Neural crest cell (in vitro differentiated cells): Measurements from ENCODE around the gene GP2. TPM values are rescaled to one million over a fixed set of nuclear protein-coding genes. Genes with fewer than 3 reads are reported as not detected.

Source experiments
- DNase-seq: peaks from one replicate; pipeline ENCODE4 v3.0.0; 2021; ENCODE audit warnings: low read depth, mixed read lengths, low spot score
- H3K27ac Mint-ChIP-seq: one replicate; pipeline ENCODE4 v1.8.0; 2021; ENCODE audit warnings: mild to moderate bottlenecking, mixed read lengths; ENCODE audit not compliant: unreplicated experiment
- H3K27me3 Mint-ChIP-seq: 2 replicates; pipeline ENCODE4 v1.8.0; 2021; ENCODE audit warnings: low read depth, mild to moderate bottlenecking, mixed read lengths
- H3K36me3 Mint-ChIP-seq: 2 replicates; pipeline ENCODE4 v1.8.0; 2021; ENCODE audit warnings: low read depth, mild to moderate bottlenecking, mixed read lengths
- H3K4me1 Mint-ChIP-seq: 2 replicates; pipeline ENCODE4 v1.8.0; 2021; ENCODE audit warnings: mixed read lengths
- H3K4me3 Mint-ChIP-seq: one replicate; pipeline ENCODE4 v1.8.0; 2021; ENCODE audit warnings: mild to moderate bottlenecking, mixed read lengths
- H3K9me3 Mint-ChIP-seq: 2 replicates; pipeline ENCODE4 v1.8.0; 2021; ENCODE audit warnings: mixed read lengths
- total RNA-seq: library from RNA; stranded (reverse); gene quantifications from 2 replicates; pipeline ENCODE4 v1.2.1, GENCODE V29; 2021
- TF ChIP-seq, protein P1 (sequence below): fragments of 200-600 bp; sonication (generic); conservative IDR thresholded peaks from 2 replicates; pipeline ENCODE4 v1.5.0; 2021; ENCODE audit warnings: antibody characterized with exemption, mild to moderate bottlenecking

Gene GP2
- total RNA-seq, 1 donor from 2014 or later = not detected

DNA sequence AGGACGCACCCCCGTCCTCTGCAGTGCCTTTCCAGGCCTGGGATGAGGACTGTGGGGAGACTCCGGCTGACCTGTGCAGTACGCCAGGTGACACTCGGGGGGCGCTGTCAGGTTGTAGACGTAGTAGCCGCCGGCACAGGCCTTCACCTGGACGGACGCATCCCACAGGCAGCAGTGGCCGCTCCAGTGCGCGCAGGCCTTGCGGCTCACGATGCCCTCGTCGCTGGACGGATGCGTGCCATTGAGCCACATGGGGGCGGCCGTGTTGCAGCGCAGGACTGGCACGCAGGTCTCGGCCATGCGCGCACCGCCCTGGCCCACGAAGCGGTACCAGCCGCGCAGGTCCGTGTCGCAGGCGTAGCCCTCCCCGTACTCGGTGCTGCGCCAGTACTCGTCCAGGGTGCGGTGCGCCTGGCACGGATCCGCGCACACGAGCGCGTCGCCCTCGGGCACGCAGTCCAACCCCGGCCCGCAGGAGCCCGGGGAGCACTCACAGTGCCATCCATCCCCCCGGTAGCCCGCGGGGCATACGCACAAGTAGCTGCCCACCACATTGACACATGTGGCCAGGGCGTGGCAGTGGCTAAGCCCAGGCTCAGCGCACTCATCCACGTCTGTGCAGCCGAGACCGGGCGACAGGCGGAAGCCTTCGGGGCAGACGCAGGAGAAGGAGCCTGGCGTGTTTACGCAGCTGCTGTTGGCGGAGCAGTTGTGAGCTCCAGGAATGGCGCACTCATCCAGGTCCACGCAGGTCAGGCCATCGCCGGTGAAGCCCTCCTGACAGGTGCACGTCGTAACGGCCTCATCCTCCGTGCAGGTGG, 21.3 kb upstream of the GP2 start:
- H3K36me3 Mint-ChIP-seq = no peaks in the 10 kb centered on the region
- TF ChIP-seq, protein P1, sequence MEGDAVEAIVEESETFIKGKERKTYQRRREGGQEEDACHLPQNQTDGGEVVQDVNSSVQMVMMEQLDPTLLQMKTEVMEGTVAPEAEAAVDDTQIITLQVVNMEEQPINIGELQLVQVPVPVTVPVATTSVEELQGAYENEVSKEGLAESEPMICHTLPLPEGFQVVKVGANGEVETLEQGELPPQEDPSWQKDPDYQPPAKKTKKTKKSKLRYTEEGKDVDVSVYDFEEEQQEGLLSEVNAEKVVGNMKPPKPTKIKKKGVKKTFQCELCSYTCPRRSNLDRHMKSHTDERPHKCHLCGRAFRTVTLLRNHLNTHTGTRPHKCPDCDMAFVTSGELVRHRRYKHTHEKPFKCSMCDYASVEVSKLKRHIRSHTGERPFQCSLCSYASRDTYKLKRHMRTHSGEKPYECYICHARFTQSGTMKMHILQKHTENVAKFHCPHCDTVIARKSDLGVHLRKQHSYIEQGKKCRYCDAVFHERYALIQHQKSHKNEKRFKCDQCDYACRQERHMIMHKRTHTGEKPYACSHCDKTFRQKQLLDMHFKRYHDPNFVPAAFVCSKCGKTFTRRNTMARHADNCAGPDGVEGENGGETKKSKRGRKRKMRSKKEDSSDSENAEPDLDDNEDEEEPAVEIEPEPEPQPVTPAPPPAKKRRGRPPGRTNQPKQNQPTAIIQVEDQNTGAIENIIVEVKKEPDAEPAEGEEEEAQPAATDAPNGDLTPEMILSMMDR = no peak
- H3K4me3 Mint-ChIP-seq = no peak overlapping the region
- DNase-seq = no peak
- peaks cover 8% of the 10 kb centered on the region for H3K4me1 Mint-ChIP-seq
- H3K27ac Mint-ChIP-seq = no peak overlapping the region
- H3K27me3 Mint-ChIP-seq = peaks cover 37% of the 10 kb centered on the region
- no peaks in the 10 kb centered on the region for H3K9me3 Mint-ChIP-seq

DNA sequence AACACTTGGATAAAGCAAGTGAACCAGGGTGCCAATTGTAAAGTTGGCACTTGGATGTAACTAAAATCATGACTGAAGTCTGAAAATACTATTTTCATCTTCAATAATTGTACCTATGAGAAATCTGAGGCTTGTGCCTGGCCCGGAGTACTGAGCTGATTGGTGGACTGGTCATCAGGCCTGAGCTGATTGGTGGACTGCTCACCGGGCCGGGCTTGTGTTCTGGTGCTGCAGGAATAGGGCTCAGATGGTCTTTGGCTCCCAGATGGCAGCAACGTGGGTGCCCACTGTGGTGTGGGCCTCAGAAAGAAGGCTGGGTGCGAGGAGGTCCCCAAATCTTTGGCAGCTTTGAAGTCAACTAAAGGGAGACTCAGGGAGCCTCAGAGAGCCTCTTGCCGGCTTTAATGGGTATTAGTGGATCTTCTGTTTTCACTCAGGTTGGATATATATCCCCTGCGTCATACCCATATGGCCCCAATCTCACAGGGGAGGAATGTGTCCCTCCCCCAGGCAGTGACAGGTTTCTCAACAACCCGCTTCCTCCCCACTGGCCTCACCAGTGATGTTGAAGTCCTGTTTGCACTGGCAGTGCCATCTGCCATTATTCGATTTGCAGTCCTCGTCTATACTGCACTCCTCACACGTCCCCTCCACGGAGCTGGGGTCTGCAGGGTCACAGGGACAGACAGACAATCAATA, 20.5 kb upstream of the GP2 start:
- TF ChIP-seq, protein P1 = no peak
- Mint-ChIP-seq H3K36me3 (no peaks in the 10 kb centered on the region), H3K27me3 (peaks cover 32% of the 10 kb centered on the region), H3K9me3 (no peaks in the 10 kb centered on the region), H3K27ac (no peak overlapping the region), H3K4me1 (peaks cover 1% of the 10 kb centered on the region), H3K4me3 (no peak overlapping the region)
- DNase-seq = no peak

DNA sequence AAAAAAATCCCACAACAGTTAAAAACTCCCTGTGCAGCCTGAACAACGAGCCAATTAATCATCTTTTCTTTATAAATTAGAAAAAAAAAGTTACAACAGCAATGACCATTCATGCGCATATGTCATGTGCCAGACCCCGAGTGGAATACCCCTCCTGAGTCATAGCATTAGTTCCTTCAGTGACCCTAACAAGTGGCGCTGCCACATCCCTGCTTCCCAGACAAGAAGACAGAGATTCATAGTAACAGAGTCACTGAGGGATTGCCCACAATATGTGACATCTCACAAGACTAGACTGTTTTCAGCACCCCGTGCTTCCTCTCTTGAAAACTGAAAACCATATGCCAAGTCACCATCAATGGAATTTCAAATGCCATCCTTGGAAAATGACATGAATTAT, 17.3 kb upstream of the GP2 start:
- H3K4me3 Mint-ChIP-seq = no peak overlapping the region
- no peak for DNase-seq
- no peak overlapping the region for H3K27ac Mint-ChIP-seq
- H3K27me3 Mint-ChIP-seq = peaks cover 14% of the 10 kb centered on the region
- no peaks in the 10 kb centered on the region for H3K4me1 Mint-ChIP-seq
- H3K9me3 Mint-ChIP-seq = no peaks in the 10 kb centered on the region
- TF ChIP-seq, protein P1 = no peak
- H3K36me3 Mint-ChIP-seq = no peaks in the 10 kb centered on the region

DNA sequence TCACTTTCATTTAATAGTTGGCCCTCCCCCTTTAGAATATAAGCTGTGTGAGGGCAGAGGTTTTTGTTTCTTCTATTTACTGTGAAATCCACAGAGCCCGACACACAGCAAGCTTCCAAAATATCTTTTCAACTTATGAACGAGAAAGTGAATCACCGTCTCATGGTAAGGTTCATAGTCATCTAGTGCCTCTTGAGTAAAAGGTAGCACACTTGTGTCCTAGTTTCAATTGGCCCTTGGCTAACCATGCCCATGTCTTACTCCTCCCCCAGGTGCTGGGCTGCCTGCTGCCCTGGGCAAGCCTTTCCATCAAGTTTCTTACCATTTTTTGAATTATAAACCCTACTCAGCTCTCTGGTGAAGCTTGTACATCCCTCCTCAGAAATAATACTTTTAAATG, 12.4 kb upstream of the GP2 start:
- TF ChIP-seq, protein P1 = no peak
- no peak for DNase-seq
- H3K9me3 Mint-ChIP-seq = no peaks in the 10 kb centered on the region
- H3K36me3 Mint-ChIP-seq = no peaks in the 10 kb centered on the region
- no peak overlapping the region for H3K4me3 Mint-ChIP-seq
- no peak overlapping the region for H3K27ac Mint-ChIP-seq
- peaks cover 53% of the 10 kb centered on the region for H3K27me3 Mint-ChIP-seq
- H3K4me1 Mint-ChIP-seq = no peaks in the 10 kb centered on the region

DNA sequence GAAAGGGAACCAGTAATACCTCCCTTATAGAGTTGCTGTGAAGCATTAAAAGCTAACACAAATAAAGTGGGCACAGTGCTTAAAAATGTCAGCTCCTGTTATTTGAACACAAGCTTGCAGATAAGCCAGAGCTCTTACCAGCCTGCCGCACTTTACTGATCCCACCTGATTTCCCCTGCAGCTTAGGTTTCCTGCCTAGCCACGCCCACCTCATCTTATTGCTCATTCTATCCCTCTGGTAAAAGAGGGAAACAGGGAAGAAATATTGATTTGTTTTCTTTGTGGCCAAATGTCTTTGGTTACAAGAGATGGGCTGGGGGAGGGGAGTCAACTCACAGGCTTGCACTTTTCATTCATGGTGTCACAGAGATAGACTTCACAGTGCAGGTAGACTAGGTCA, 9.6 kb upstream of the GP2 start:
- TF ChIP-seq, protein P1 = no peak
- Mint-ChIP-seq H3K27me3 (peaks cover 69% of the 10 kb centered on the region), H3K36me3 (no peaks in the 10 kb centered on the region), H3K4me1 (peaks cover 6% of the 10 kb centered on the region), H3K4me3 (no peak overlapping the region), H3K9me3 (no peaks in the 10 kb centered on the region), H3K27ac (no peak overlapping the region)
- DNase-seq = no peak
